ENCODE data around the gene KHDC4.

The KHDC4 gene

DNA sequence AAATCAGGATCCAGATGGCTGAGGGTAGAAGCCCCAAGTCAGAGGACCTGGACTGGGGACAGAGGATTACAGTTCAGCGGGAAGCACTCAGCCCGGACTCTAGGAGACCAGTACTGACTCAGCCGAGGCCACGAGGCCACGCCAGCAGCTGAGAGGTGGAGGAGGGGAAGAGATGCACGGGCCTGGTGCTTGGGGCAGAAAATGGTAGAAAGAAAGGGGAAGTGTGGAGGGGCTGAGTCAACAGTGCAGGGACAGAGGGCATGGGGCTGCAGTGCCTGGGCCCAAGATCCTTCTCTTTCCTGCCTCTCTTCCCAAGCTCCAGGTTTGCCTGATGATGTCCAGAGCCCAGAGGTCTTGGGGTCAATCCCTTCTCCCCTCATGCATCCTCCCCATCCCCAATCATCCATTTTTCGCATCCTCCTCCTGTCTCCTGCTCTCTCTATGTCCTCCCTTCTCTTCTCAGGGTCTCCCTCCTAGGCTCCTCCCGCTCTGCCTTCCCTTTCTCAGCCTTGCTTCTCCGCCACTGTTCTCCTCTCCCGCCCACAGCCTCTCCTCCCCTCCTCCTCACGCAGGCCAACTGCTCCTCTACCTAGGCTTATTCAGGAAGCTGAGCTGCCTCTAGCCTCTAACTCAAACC is 36.4 kb upstream of the KHDC4 start:
- no peak for DNase-seq (ENCODE audit: insufficient read length, low spot score)

DNA sequence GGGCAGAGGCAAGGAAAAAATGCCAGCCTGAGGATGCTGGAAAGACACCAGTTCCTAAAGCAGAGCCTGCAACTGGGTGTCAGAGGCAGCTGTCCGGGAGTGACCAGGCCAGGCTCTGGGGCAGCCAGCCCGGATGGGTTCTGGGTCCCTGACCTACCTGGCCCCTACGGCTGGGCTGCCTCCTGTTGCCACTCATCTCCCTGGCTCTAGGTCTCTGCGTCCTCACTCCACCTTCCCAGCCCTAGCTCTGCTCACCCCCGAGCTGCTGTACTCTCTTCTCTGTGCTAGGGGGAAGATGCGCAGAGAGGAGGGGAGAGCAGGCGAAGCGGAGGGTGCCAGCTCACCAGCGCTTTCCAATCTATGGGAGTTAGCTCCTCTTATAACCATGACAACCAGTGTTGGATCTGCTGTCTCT is 35.2 kb upstream of the KHDC4 start:
- FAIRE-seq (no peak), DNase-seq (ENCODE audit: insufficient read length, low spot score) (no peak)

More for the DNA sequence above, 36.4 kb upstream of the KHDC4 start:
- peak; percentile 86 for FAIRE-seq

DNA sequence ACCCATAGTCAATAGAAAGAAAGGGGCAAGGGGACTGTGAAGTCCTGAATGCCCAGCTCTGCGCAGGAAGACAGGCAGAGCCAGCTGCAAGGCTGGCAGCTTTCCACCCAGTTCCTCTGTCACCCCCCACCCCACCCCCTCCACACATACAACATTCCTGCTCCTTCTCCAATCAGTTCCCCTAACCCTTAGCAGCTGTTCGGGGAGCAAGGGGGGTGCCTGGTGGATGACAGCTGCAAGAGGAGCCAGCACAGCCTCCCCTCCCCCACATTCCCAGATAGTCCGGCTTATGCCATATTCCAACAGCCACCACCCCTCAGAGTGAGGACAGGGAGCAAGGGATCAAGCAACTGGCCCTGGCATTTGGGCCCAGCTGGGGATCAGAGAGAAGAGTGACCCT is 34.5 kb upstream of the KHDC4 start:
- FAIRE-seq = no peak
- no peak for DNase-seq (ENCODE audit: insufficient read length, low spot score)

DNA sequence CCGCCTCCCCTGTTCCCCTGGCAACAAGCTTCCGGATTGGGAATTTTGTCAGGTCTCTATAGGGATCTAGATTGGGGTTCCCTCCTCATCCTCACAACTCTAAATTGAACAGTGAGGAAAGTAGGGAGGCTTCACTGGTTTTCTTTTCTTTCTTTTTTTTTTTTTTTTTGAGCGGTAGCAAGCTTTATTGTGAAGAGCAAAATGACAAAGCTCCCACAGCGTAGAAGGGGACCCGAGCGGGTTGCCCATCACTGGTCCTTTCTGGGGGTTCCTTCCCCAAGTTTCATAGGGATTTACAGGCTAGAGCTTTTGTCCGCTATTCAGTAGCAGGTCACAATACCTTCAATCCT is 33.8 kb upstream of the KHDC4 start:
- FAIRE-seq = no peak
- no peak for DNase-seq (ENCODE audit: insufficient read length, low spot score)

DNA sequence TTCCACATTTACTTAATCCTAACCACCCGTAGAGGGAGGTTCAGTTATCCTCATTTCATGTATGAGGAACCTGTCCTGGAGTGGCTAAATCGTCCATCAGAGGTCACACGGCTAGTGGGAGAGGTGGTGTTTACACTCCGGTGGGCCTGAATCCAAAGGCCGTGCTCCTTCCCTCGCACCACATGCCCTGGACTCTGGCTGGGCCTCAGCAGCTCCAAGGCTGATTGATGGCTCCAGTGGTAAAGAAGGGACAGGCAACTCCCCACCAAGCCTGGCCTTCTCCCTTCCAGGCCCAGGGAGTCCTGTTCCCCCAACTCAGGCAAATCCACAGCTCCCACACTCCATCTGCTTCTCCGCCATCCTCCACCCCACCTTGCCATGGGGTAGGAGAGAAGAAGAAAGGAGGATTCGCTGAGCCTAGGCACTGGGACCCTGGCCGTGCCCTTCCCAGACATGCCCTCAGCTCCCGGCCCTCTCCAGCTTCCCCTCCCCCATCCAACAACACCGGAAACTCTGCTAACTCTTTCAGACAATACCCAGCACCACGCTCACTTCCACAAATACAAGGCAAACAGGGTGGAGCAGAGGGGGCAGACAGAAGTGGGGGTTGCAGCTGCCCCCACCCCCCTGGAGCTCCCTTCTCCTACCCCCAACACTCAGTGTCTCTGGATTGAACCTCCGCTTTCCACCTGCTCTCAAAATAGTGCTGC is 33.3 kb upstream of the KHDC4 start:
- DNase-seq (ENCODE audit: insufficient read length, low spot score) (no peak), FAIRE-seq (no peak)

DNA sequence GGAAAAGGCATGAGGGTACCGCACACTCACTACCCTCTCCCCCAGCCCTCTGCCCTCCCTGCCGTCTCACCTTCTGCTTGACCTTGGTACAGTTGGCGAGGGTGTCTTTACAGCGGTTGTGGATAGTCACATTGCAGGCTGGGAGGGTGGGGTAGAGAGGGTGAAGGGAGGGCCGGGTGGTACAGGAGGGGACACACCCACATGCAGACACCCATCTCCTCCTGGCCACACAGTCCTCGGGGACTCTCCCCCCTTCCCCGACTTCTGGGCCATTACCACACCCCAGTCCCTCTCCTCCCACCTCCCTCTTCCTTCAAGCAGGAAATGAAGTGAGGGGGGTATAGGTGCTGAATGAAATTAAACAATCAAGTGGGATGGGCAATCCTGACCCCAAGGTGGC is 32.5 kb upstream of the KHDC4 start:
- FAIRE-seq (no peak), DNase-seq (ENCODE audit: insufficient read length, low spot score) (no peak)

DNA sequence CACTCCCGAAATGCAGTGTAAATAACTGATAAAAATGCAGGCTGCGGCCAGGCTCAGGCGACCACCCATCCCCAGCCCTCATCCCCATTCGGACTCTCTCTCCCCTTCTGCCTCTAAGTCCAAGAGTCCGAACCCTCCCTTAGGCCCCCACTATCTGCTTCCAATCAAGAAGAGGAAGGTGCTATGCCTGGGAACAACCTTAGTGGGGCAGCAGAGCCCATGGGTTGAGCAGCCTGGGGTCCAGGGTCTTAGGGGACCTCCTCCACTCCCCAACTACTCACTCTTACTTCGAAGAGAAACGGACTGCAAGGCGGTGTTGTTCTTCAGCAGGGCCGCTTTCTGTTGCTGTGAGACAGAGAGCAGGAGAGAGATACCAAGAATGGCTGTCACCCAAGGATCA is 31.9 kb upstream of the KHDC4 start:
- no peak for FAIRE-seq
- no peak for DNase-seq (ENCODE audit: insufficient read length, low spot score)

DNA sequence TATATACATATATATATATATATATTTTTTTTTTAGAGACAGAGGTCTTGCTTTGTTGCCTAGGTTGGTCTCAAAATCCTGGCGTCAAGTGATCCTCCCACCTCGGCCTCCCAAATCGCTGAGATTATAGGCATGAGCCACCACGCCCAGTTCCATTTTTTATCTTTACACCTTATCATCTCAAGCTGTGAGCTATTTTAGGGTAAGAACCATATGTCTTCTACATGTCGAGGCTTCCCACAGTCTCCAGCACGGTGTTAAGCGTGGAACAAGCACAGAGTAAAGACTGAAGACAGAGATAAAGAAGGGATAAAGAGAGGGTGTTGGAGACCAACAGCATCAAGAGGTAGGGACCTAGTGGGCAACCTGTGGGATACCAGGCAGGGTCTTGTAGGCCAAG is 30.0 kb upstream of the KHDC4 start:
- FAIRE-seq = no peak
- DNase-seq (ENCODE audit: insufficient read length, low spot score) = no peak

DNA sequence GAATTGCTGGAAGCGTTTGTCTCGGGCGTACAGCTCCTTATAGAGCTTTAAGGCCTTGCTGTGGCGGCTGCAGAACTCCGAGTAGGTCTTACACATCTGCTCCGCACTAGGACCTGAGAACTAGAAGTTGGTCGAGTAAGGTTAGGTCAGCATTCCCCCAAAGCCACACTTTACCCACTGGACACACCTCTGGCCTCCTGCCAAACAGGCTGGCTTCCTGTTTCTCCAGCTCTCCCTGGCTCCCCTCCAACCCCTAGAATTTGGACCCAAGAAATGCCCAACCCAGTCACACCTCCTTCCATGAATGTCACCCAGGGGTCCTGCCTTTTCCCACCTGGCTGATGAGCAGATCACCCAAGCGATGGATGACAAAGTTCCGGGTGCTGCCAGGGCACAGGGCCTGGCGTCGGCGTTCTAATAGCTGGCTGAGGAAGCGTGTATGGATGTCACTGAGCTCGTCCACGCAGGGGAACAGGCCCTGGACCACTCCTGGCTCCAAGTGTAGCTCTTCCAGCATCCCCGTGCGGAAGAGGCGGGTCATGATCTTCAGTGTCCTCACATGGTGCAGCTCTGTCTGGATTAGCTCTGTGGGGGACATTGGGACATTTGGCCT is 28.5 kb upstream of the KHDC4 start:
- no peak for DNase-seq (ENCODE audit: insufficient read length, low spot score)
- no peak for FAIRE-seq

DNA sequence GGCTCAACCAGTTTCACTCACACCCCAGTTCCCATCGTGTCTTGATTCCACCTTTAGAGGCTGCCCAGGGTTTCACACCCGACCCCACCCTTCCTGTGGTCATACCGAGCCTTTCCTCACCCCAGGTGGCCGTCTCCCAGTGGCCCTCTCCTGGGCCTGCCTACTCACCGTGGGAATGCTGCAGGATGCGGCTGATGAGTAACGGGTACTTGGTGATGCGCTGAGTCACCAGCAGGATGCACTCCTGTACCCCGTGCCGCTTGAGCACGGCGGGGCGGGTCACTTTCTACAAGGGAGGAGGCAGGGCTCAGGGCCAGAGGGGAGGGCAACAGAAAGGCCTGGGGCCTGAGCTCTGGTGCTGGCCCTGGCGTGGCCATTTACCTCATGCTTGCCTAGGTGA is 27.7 kb upstream of the KHDC4 start:
- DNase-seq (ENCODE audit: insufficient read length, low spot score) = no peak
- no peak for FAIRE-seq

DNA sequence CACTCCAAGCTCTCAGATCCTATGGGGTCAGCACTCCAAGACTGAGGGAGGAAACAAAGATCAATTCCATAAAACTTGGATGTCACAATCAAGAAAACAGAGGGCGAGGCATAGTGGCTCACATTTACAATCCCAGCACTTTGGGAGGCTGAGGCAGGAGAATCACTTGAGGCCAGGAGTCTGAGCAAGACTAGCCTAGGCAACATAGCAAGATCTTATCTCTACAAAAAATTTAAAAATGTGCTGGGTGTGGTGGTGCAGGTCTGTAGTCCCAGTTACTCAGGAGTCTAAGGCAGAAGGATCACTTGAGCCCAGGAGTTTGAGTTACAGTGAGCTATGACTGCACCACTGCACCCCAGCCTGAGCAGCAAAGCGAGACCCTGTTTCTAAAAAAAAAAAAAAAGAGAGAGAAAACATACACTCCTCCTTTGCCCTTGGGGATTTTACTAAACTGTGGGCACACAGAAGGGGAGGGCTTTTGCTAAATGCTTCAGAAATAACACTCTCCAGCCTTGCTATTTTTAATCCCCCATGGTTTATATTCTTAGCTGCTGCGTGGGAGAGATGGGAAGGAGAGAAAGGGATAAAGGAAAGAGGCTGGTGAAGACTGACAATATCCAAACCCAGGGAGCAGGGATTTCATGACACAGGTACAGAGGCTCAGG is 26.0 kb upstream of the KHDC4 start:
- FAIRE-seq (no peak), DNase-seq (ENCODE audit: insufficient read length, low spot score) (no peak)

DNA sequence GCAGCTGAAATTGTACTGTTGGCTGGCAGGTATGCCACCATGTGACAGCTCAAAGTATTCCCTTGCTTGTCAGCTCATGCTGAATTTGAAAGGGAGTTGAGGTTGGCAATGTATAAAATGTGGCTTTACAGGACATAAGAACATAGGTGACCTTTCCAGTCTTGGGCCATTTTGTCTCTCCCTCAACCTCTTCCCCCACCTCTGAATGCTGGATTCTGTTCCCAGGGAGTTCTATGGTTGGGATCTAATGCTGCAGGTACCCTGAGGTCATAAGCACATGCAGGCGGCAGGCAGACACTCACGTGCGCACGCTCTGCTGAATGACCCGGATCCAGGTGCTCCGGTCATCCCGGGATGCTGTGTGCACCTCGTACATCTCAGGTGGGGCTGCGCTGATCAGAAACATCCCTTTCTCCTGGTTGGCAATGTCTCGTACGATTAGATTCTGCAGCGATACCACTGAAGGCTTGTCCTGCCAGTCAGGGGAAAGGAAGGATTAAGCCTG is 23.2 kb upstream of the KHDC4 start:
- DNase-seq (ENCODE audit: insufficient read length, low spot score) (no peak), FAIRE-seq (no peak)

DNA sequence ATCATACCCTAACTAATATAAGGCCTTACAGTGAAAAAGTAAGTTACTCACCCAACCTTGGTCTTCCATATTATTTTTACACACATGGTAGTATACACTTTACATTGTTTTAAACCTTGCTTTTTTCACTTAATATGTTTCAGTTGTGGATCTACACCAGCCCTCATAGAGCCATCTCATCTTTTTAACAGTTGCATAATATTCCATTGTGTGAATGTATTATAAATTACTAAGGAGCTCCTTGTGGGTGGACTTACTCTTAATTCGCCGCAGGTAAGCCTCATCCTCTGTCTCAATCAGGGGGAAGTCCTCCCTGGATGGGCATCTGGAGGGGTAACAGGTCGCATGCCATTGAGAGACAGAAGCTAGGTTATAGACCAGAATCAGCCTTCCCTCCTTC is 20.4 kb upstream of the KHDC4 start:
- DNase-seq (ENCODE audit: insufficient read length, low spot score) (no peak), FAIRE-seq (no peak)

DNA sequence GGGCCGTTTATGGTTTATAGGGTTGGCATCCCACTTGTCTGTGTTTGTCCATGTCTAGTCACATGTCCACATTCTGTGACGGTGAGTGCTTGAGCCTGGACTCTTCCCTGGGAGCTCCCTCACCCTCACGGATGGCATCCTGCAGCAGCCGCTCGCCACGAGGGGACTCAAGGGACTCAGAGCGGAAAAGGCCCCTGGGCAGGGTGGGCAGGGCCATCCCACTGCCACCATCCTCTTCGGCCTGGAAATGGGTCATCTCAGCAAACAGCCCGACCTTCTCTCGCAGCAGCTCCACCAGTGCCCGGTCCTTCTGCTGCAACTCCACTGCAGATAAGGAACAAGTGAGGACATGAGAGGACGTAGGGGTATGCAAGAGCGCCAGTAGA is 18.3 kb upstream of the KHDC4 start:
- DNase-seq (ENCODE audit: insufficient read length, low spot score) (no peak), FAIRE-seq (no peak)

DNA sequence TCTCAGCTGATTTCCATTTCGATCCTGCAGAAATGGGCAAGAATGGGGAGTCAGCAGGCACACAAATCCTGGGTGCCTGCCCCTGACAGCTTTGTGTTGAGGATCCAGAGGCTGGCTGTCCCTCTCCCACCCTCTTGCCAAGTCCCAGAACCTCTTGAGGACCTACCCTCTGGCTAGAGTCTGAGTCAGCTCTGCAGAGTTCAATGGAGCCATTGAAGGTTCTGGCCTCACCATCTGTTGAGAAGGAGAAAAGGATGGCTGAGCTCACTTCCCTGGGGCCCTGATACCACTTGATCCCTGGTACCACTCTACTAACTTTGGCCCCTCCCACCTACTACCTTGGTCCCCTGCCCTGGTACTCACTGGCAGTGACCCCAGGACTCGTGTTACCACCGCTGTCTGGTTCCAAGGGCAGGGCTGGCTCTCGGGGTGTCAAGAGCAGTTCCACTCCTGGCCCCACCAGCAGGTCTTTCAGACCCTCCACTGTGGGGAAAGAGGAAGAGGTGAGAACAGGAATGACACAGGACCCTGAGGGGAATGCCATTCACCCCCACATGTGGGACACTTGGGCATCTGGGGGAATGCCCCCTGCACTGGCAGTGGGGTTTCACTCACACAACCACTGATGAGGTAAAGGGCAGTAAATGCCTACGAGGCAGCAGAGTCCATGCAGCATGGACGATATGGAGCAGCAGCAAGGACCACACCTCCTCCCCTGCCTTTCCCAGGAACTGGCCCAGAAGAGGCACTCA is 17.7 kb upstream of the KHDC4 start:
- DNase-seq (ENCODE audit: insufficient read length, low spot score) (no peak), FAIRE-seq (no peak)

DNA sequence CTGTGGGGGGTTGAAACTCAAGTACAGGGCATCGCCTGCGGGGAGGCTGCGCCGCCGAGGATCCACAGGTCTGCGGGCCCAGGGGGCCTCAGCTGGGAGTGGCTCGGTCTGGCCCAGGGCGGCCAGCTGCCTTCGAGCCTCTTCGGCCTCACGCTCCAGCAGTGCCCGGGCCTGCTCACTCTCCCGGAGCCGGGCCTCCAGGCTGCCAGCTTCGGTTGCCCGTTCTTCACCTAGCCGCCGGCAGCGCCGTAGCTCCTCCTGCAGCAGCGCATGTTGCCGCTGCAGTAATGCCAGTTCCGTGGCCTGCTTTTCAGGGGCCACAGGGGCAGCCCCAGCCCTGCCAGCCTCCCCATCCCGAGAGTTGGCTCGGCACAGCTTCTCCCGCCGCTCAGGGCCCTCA is 16.6 kb upstream of the KHDC4 start:
- DNase-seq (ENCODE audit: insufficient read length, low spot score) (no peak), FAIRE-seq (no peak)

DNA sequence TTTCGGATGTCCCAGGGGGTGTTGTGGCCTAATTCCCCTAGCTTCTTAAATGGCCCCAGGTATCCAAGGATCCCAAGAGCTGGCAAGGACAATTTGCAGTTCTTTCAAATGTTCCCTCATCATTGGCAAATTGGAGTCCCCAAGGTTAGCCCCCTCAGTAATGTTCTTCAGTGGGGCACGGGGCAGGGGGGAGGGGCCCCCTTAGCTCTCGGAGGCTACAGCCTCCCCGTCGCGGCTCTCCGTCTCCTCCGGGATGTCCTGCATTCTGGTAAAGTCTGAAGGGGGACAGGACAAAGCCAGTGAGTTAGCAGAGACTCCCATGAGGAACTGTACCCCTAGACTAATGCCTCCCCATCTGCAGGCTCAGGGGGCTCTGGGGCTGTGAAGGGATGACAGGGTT is 13.5 kb upstream of the KHDC4 start:
- FAIRE-seq (no peak), DNase-seq (ENCODE audit: insufficient read length, low spot score) (no peak)

DNA sequence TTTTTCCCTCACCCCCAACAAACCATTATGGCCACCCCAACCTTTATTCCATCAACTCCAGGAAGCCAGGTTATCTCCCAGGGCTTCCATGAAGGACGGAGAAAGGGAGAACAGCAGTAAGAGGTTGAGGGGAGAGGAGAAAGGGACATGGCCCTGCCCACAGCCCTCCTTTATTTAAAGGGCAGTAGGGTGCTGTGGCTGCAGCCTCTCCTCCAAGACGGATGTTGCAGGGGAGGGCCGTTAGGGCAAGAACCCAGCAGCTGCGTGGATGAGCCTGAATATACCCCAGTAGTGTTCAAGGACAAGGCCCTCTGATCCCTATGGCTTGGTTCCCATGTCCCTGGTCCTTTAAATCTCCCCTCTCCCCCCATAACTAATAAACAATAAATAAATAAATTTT is 13.1 kb upstream of the KHDC4 start:
- FAIRE-seq (no peak), DNase-seq (ENCODE audit: insufficient read length, low spot score) (no peak)

DNA sequence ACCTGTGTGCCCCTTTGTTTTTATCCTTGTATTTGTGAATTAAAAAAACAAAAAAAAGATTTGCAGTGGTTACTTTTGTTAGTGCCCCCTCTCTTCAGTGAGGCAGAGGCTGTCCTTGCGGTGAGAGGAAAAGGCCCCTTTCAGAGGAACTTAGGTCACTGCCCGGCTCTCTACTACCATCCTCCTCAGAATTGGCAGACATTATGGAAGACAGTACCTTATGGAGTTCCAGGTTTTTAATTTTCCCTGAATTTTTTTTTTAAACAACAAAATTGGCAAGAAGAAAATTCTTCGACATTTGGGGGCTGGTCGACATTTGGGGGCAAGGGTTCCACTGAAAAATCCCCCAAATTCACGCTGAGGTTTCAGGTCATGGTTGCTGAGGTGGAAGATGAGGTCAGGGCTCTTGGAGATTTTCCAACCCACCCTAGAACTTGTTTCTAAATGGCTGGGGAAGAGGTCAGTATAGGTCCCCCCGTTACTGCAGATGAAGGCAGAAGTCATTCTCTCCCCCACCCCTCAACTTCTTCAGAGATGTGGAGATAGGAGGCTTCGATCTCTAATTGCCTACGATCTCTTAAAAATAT is 12.5 kb upstream of the KHDC4 start:
- no peak for DNase-seq (ENCODE audit: insufficient read length, low spot score)
- no peak for FAIRE-seq

DNA sequence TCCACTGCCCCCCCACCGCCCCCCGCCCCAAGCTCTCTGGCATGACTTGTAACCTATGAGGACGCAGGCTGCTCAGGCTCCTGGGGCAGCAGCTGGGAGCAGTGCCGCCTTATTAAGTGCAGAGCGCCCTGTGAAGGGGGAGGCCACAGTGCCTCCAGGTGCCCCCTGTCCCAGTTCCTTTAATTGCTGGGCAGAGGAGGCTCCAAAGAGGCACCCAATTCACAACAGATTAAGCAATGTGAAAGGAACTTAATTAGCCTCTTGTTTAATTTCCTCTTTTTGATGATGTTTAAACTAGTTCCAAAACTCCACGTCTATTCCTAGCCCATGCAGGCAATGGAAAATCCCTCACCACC is 10.2 kb upstream of the KHDC4 start:
- DNase-seq (ENCODE audit: insufficient read length, low spot score) (no peak), FAIRE-seq (no peak)

Data from GM19239 (cell line).